Measurements from ENCODE around the gene ZNF790.

- TF ChIP-seq, protein P1, sequence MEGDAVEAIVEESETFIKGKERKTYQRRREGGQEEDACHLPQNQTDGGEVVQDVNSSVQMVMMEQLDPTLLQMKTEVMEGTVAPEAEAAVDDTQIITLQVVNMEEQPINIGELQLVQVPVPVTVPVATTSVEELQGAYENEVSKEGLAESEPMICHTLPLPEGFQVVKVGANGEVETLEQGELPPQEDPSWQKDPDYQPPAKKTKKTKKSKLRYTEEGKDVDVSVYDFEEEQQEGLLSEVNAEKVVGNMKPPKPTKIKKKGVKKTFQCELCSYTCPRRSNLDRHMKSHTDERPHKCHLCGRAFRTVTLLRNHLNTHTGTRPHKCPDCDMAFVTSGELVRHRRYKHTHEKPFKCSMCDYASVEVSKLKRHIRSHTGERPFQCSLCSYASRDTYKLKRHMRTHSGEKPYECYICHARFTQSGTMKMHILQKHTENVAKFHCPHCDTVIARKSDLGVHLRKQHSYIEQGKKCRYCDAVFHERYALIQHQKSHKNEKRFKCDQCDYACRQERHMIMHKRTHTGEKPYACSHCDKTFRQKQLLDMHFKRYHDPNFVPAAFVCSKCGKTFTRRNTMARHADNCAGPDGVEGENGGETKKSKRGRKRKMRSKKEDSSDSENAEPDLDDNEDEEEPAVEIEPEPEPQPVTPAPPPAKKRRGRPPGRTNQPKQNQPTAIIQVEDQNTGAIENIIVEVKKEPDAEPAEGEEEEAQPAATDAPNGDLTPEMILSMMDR (IDR thresholded peaks at IDR 0.05; ENCODE audit: insufficient read depth, low read length), result no peak
- no peak for TF ChIP-seq POLR2AphosphoS5 (IDR thresholded peaks at IDR 0.05; ENCODE audit: low read depth)
- no peak for TF ChIP-seq SPI1 (IDR thresholded peaks at IDR 0.05; ENCODE audit: borderline replicate concordance, low read depth)
These were observed 40.4 kb downstream of the ZNF790 start for GRCh38 chr19:36797786-36798108.

All from HL-60 (cell line).